Spinal cord (tissue), 10 donors: Measurements from ENCODE around the gene CENPP. TPM values are rescaled to one million over a fixed set of nuclear protein-coding genes. Genes with fewer than 3 reads are reported as not detected.

Experiments
- DNase-seq, 6 donors: peaks; one replicate each; pipeline versions ENCODE4 v3.0.0 to v3.0.0-alpha.2; 2013 to 2015; ENCODE audit warnings: low spot score in 6 of 6, low read depth in 4 of 6
- H3K27ac ChIP-seq: one replicate; pipeline ENCODE4 v1.5.1; 2013; ENCODE audit warnings: low read depth, low read length, control low read depth
- H3K27me3 ChIP-seq: one replicate; pipeline ENCODE4 v1.6.1; 2013; ENCODE audit warnings: low read length; ENCODE audit not compliant: control insufficient read depth, insufficient read depth
- H3K36me3 ChIP-seq: one replicate; pipeline ENCODE4 v1.6.1; 2013; ENCODE audit warnings: low read length; ENCODE audit not compliant: control insufficient read depth, insufficient read depth
- H3K4me1 ChIP-seq: one replicate; pipeline ENCODE4 v1.6.1; 2013; ENCODE audit warnings: low read length; ENCODE audit not compliant: control insufficient read depth, insufficient read depth
- H3K4me3 ChIP-seq: one replicate; pipeline ENCODE4 v1.5.1; 2013; ENCODE audit warnings: low read depth, low read length, control low read depth
- H3K9me3 ChIP-seq: one replicate; pipeline ENCODE4 v1.6.1; 2013; ENCODE audit warnings: low read length; ENCODE audit not compliant: control insufficient read depth, insufficient read depth
- WGBS: methylation state at CpG from one replicate; pipeline ENCODE4 v1.1.5; 2013; ENCODE audit warnings: missing lambda C conversion rate; ENCODE audit not compliant: insufficient coverage; 5-methylcytosine and 5-hydroxymethylcytosine counted together
- polyA plus RNA-seq, 2 donors: library from polyadenylated mRNA; unstranded; fragments of 120-200 nt; gene quantifications; one replicate each; pipeline ENCODE4 v1.2.1, GENCODE V29; 2013; ENCODE audit not compliant: insufficient read length in 2 of 2
- total RNA-seq, 2 donors: library from RNA; depleted of rRNA in 1 of 2; stranded (reverse); fragments of 120-200 nt in 1 of 2; fragments of >200 nt in 1 of 2; gene quantifications; one replicate each; pipeline versions ENCODE4 v1.2.3 to v1.2.4, GENCODE V29; 2013 to 2014
- donor health status: healthy.

The CENPP gene
- total and polyA plus RNA-seq, 4 donors: 5.4 to 15.5 (median 10.2) TPM

DNA sequence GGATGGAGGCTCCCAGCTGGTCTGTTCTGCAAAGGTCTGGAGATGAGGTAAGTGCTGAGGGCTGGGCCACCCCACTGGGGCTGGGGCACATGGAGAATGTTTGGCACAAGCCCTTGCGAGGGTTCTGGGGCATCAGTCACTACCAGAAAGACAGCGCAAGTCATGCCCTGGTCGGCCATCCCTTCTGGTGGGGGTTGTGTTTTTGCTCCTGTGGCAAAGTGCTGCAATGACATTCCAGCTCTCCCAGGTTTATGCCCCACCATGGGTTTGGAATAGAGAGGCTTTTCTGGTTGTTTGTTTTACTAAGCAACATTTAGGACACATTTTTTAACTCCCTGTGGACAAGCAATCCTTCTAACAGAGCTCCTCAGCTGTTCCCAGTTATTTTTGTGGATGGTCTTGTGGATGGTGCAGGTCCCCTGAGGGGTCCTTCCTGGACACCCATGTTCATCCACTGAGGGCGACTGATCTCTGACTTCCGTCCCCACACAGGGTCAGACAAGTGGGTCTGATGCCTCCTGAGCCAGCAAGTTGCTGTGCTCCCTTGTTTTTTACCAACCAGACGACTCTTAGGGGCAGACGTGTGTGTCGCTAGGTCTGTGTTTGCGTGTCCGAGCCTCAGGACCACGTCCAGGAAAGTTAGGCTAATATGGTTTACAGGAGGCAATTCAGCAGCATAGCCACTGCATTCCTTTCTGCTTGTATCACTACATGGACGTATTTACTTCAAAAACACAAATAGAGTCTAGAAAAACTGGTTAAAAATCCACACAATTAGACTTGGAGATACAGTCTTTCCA lies 274.9 kb downstream of the CENPP start:
- H3K36me3 ChIP-seq: no peaks in the 10 kb centered on the region
- no peak overlapping the region for H3K4me3 ChIP-seq
- peaks cover 4% of the 10 kb centered on the region for H3K9me3 ChIP-seq
- no peaks in the 10 kb centered on the region for H3K27me3 ChIP-seq
- no peak for DNase-seq
- WGBS: 88% methylated on average over 7 of the region's 12 CpGs
- peak overlapping the region; percentile 84 for H3K27ac ChIP-seq
- H3K4me1 ChIP-seq: no peaks in the 10 kb centered on the region

DNA sequence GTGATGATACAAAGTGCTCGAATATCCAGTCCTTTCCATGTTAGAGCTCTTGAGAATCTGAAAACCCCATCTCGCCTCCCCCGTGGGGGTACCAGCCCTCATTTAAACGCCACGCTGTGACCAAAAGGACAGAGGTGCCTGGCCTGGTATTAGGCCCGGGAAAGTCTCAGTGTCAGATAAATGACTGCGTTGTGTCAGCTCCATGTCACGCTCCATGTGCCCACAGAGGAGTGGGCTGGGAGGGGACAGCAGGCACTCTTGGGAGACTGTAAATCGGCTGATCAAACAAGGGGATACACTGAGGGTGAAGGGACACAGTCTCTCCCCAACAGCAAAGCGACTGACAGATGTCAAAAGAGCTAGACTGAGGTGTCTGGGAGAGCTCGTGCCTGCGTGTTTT lies 275.7 kb downstream of the CENPP start:
- no peaks in the 10 kb centered on the region for H3K36me3 ChIP-seq
- no peak overlapping the region for H3K4me3 ChIP-seq
- H3K9me3 ChIP-seq: peaks cover 6% of the 10 kb centered on the region
- 83% methylated on average over 11 of the region's 12 CpGs for WGBS
- H3K27me3 ChIP-seq: no peaks in the 10 kb centered on the region
- no peak for DNase-seq
- H3K27ac ChIP-seq: peak overlapping the region; percentile 84
- no peaks in the 10 kb centered on the region for H3K4me1 ChIP-seq

DNA sequence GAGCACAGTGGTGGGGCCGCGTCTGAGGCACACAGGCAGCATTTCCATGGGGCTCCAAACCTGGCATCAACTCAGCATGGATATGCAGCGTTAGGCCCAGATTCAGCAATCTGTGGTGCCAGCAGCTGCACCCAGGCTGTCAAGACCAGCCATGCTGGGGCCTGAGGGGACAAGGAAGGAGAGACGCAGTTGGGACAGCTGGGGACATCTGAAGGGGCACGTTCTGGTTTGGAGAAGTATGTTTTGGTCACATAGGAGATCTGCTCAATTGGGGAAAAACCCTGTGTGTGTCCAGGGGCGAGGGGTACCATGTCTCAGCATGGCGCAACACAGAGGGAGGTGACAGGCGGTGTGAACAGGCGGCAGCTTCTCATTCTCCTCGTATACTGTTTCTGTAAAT lies 276.7 kb downstream of the CENPP start:
- 82% methylated on average over 6 of the region's 10 CpGs for WGBS
- no peak overlapping the region for H3K27ac ChIP-seq

DNA sequence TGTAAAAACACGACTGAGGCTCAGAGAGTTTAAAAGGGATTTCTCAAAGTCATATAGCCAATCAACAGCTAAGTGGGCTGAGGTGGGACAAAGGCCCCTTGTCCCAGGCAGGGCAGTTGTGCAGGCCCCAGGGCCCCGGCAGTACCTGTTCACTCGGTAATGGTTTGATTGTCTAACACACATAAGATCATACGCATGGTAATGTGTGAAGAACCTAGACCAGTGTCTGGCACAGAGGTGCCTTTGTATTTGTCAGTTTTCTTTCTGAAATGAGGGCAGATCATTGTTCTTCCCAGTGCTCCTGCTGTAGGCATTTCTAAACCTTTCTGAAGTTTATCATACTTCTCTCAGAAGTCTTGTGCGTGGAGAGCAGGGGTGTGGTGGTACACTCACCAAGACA lies 277.3 kb downstream of the CENPP start:
- 93% methylated on average over 3 of the region's 5 CpGs for WGBS
- no peak for DNase-seq
- Histone ChIP-seq H3K27ac (no peak overlapping the region), H3K27me3 (no peaks in the 10 kb centered on the region), H3K9me3 (peaks cover 6% of the 10 kb centered on the region), H3K4me1 (peaks cover 4% of the 10 kb centered on the region), H3K4me3 (no peak overlapping the region), H3K36me3 (no peaks in the 10 kb centered on the region)

More for the DNA sequence above, 276.7 kb downstream of the CENPP start:
- Histone ChIP-seq H3K9me3 (peaks cover 6% of the 10 kb centered on the region), H3K4me3 (no peak overlapping the region), H3K4me1 (no peaks in the 10 kb centered on the region), H3K36me3 (no peaks in the 10 kb centered on the region), H3K27me3 (no peaks in the 10 kb centered on the region)
- DNase-seq: no peak

DNA sequence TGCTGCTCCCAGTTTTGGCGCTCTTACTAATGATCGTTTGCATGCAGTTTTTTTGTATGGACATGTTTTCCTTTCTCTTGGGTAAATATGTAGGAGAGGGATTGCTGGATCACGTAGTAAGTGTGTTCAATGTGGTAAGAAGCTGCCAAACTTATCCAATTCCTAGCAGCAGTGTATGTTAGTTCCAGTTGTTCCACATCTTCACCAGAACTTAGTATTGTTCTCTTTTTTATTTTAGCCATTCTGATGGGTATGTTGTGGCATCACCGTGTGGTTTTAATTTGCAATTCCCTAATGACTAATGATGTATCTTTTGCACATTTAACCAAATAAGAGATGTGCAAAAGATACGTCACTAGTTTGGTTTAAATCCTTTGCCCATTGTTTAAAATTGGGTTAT lies 278.2 kb downstream of the CENPP start:
- peaks cover 8% of the 10 kb centered on the region for H3K4me1 ChIP-seq
- peaks cover 6% of the 10 kb centered on the region for H3K9me3 ChIP-seq

DNA sequence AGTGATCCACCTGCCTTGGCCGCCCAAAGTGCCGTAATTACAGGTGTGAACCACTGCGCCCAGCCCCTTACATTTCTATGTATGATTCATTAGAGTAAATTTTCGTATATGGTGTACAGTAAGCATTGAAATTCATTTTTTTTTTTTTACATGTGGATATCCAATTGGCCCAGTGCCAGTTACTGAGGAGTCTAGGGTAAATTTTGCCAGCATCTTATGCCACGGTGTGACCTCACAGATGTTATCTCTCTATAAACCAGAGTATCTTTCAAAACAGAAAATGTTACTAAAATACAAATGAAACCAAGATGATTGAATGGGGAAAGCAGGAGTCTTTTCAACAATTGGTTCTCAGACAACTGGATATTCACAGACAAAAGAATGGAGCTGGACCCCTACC lies 279.5 kb downstream of the CENPP start:
- 100% methylated on average over 1 of the region's 5 CpGs for WGBS
- H3K9me3 ChIP-seq: peaks cover 6% of the 10 kb centered on the region
- DNase-seq: no peak
- no peaks in the 10 kb centered on the region for H3K27me3 ChIP-seq
- H3K36me3 ChIP-seq: no peaks in the 10 kb centered on the region
- no peak overlapping the region for H3K4me3 ChIP-seq
- peaks cover 17% of the 10 kb centered on the region for H3K4me1 ChIP-seq
- no peak overlapping the region for H3K27ac ChIP-seq

More for the DNA sequence above, 278.2 kb downstream of the CENPP start:
- no peak overlapping the region for H3K27ac ChIP-seq
- H3K36me3 ChIP-seq: no peaks in the 10 kb centered on the region
- no peaks in the 10 kb centered on the region for H3K27me3 ChIP-seq
- no peak overlapping the region for H3K4me3 ChIP-seq
- DNase-seq: no peak
- 79% methylated on average over 2 of the region's 5 CpGs for WGBS

DNA sequence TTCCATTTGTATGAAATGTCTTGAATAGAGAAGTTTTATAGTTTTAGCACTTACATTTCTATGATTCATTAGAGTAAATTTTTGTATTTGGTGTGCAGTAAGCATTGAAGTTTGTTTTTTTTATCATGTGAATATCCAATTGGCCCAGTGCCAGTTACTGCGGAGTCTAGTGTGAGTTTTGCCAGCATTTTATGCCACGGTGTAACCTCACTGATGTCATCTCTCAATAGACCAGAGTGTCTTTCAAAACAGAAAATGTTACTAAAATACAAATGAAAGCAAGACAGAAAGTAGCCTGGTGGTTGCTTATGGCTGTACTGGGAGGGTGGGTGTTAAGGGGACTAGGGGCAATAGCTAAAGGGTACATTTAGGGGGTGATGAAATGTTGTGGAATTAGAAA lies 281.3 kb downstream of the CENPP start:
- H3K4me3 ChIP-seq: no peak overlapping the region
- peak in 1 of 6 donors; percentile 28 for DNase-seq
- H3K27me3 ChIP-seq: no peaks in the 10 kb centered on the region
- no CpG with 5 or more reads among the region's 2 CpGs for WGBS
- peaks cover 23% of the 10 kb centered on the region for H3K4me1 ChIP-seq
- peak overlapping the region; percentile 82 for H3K27ac ChIP-seq
- peaks cover 16% of the 10 kb centered on the region for H3K36me3 ChIP-seq
- H3K9me3 ChIP-seq: peaks cover 6% of the 10 kb centered on the region

DNA sequence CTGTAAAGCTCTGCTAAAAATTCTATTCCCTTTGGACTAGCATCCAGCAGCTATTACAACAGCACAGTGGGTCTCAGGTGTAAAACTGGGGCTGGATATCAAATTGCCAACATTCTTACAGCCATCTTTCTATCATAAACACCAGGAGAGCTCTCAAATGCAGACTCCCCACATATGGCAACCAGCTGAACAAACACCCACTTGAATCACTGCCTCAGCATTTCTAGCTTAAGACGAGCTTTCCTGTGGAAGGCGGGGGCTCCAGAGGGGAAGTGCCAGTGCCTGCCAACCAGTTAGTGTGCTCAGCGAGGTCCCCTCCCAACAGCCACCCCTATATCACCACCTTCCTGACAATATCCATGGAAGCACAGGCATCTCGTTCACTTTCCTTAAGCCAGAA lies 282.0 kb downstream of the CENPP start:
- H3K9me3 ChIP-seq: peaks cover 6% of the 10 kb centered on the region
- no peaks in the 10 kb centered on the region for H3K27me3 ChIP-seq
- WGBS: 54% methylated on average over 3 of the region's 4 CpGs
- H3K4me1 ChIP-seq: peaks cover 23% of the 10 kb centered on the region
- DNase-seq: peak in 2 of 6 donors; percentile 38 to 79
- no peak overlapping the region for H3K4me3 ChIP-seq
- H3K36me3 ChIP-seq: peaks cover 18% of the 10 kb centered on the region
- H3K27ac ChIP-seq: peak overlapping the region; percentile 82

DNA sequence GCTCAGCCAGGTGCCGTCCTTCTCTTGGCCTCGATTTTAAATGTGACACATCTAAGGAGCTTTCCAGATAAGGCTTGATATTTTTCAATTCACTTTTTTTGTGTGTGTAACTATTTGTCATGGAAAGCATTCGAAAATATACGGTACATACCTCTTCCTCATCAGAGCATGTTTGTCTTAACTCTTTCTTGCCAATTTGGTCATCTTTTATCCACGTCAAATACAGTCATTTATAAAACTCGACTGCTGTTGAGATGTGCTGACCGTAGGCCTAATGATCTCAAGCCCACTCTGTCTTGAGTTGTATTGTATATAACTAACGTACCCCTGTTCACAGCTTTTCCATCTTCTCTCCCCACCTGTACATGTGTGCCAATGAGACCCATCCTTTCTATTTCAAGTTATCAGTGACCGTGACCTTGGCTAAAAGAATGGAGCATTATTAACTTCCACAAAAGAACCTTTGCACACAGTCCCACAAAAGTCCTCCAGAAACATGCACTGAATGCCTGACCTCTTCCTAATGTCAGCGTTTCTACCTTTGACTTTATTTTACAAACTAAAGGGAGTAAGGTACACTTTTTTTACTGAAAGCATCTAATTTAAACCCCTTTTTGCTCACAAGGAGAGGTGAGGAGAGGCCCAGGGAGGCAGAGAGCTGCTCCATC lies 282.6 kb downstream of the CENPP start:
- Histone ChIP-seq H3K36me3 (peaks cover 22% of the 10 kb centered on the region), H3K27ac (peak overlapping the region; percentile 82), H3K4me3 (no peak overlapping the region), H3K9me3 (peaks cover 6% of the 10 kb centered on the region), H3K27me3 (no peaks in the 10 kb centered on the region), H3K4me1 (peaks cover 23% of the 10 kb centered on the region)
- 77% methylated on average over 1 of the region's 10 CpGs for WGBS
- DNase-seq: no peak
